G401.6 (cell line): Measurements from ENCODE around the gene NTF3.

ENCODE experiments used
- FAIRE-seq: peaks from 2 replicates; lab custom pipeline; 2012; peaks lifted over from hg19 to GRCh38; lab: Jason Lieb, UNC

NTF3 gene

DNA sequence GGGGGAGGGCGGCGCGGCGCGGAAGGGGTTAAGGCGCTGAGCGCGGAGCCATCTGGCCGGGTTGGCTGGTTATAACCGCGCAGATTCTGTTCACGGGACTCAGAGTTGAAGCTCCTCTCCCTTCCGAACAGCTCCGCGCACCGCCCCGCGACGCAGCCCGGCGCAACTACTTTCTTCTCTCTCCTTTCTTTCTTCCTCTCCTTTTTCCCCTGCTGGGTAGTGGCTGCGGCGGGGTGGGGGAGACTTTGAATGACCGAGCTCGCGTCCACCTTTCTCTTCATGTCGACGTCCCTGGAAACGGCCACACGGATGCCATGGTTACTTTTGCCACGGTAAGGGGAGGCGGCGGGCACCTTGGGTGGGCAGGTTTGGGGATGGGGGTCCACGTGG is at the start of gene NTF3:
NTF3 (plus strand) TSS at position 98 of the 390 bp plus-strand sequence; CDS start at position 315, 217 bp downstream.
- FAIRE-seq, result no peak

DNA sequence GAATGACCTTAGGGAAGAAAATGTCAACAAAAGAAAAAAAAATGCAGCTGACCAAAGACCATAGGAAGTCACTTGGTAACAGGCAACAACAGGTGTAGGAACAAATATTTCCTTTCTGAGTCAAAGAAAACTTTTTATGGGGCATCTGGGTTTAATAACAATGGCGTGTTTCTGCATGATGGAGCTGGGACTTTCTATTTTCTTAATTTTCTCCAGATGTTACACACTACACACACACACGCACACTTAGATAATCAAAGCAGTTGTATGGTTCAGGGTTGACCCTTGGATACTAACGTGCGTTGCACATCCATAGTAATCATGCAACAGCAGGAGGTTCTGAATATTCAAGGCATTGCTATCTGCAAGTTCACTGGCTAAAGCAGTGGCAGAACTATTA is 47.9 kb upstream of the NTF3 start:
- FAIRE-seq, result no peak

DNA sequence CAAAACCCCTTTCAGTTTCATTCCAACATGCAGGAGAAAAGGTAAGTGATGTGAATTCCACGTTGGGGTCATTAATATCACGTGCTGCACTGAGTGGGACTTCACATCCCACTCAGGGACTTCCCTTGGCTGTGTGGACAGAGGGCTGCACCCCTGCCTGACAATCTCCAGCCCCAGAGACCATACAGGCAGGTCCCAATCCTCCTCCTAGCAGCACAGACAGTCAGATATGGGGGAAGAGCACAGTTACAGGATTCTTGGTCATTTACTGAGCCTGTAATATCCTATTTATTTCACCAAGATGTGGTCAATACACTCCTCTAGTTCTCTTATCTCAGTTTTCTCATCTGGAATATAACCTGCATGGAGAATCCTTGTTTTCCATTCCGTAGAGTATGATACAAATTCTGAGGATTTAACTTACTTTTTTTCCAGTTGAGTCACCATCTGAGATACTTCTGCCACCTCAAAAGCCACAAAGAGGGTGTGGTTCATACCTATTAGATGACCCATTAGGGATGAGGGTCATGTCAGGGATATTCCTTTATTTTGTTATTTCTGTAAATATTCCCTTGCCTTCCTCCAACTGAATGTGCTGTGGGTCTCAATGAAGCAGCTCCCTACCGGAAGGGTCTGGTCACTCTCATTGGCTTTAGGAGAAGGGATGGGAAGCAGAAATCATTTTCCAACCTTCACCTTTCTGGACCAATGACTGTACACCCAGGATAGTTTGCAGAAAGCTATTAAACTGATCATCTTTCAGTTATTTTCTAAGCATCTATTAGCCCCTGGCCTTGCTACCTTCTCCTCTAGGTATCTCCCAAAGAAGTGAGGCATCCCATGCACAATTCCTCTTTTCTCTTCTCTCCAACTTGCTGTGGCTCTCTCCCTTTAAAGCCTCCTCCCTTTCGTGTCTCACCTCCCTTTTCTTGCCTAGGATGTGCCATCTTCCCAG is 43.0 kb upstream of the NTF3 start:
- FAIRE-seq, result no peak

DNA sequence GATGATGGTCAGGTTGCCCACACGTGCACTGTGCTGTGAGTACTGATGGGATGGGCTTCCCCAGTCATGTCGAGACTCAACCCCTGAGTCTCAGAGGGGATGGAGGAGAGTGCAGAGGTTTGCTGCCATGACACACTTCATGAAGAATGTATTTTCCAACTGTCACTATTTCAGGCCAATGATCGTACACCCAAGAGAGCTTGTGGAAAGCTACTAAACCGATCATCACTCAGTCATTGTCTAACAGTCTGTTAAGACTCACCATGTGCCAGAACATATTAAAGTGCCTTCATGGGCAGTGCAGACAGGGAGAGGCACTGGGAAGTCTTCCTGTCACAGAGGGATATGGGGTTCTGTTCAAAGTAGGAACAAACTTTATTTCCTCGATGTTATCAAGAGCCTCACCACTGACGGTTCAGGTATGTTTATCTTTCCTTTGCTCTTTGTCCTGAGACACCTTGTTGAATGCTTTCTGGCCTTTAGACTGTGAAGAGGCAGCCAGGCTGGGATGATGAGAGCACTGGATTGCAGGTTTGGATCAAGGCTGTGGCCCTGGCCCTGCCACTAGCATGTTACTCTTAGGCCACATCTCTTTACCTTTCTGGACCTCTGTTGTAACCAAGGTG is 41.6 kb upstream of the NTF3 start:
- no peak for FAIRE-seq

DNA sequence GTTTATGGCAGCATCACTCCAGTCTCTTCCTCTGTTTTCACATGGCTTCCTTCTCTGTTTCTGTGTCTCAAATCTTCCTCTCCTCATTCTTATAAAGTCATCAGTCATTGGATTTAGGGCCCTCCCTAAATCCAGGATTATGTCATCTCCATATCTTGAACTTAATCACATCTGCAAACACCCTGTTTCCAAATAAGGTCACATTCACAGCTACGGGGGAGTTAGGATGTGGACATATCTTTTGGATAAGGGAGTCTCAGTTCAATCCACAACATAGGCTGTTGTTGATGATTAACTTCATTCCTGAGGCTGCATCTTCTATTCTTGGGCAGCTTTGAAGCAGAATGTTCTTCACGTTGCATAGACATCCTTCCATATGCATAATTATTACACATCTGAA is 40.3 kb upstream of the NTF3 start:
- FAIRE-seq, result no peak

DNA sequence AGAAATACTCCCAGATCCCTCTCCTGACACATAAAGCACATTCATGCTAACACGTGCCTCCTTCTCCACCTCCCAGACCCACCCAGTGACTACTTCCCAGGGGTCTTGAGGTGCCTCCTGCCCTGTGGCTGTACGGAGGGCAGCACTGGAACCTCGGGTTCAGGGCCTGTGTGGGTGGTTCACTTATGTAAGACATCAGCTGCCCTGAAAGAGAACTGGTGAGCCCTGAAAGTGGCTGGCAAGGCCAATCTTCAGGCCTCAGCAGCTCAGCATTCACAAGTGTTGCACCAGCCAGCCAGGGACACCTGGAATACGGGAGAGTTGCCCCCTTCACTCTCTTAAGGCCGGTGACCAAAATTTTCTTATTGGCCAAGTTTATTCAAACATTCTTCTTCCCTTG is 38.9 kb upstream of the NTF3 start:
- FAIRE-seq, result no peak

DNA sequence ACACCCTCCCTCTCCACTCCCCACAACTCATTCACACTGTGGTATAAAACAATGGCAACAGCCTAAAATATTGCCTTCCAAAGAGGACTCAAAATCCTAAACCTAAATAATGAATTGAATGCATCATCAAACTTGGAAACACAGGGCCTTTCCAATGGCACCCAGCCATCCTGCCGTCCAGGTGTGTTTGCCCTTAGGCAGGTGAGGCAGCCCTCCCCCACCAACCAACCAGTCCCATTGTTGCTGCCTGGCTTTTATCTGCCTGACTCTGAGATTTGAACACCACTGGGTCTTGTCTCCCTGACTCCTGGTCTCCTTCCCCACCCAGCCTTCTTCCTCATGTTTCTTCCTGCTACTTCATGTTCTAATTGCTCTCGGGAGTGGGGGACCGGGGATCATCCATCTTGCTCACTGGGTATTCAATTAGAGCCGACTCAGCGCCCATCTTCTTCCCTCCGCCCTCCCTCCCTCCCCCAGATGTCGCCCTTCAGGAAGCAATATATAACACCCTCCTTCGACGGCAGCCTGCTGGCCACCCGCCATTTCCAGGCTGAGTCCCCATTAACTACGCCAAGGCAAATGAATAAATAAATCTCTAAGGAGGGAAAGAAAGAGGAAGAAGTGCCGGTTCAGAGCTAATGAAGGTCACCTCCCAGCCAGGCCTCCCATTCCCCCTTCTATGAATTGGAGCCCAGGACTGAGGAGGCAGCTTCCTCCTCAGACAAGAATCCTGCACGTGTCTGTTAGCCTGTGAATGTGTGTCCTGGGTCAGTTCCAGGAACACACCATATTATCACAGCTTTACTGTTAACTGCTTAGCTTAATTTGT is 36.3 kb upstream of the NTF3 start:
- FAIRE-seq, result no peak

DNA sequence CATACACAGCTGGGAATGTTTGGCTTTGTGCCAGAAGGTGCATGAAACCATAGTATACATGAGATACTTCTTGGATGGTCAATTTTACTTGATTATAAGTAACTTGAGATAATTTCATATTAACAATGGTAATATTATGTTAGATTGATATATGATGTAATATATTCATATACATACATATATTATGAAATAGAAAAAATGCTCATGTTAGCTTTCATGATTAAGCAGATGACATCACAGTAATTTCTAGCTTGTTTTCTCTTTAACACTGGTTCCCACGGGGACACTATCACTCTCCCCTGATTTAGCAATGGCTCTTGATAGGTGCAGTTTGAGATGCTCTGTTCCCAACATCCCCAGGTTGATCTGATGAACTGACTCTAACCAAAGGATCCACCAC is 35.4 kb upstream of the NTF3 start:
- FAIRE-seq, result no peak

DNA sequence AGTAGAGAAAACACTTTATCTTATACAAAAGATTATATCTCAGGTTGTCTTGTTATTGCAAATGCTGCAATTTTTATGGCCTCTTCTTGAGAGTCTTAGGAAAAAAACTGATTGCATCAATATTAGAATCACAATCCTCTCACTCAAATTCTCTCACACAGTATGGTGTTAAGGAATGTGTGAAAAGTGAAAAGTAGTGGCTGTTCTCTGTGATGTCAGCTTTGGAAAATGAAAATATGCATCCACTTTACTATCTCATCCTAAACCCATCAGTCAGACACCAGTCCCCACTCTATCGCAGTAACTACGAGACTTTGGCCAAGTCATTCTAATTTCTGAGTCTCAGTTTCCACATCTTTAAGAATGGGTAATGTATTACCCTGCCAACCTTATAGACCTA is 32.6 kb upstream of the NTF3 start:
- FAIRE-seq, result no peak

DNA sequence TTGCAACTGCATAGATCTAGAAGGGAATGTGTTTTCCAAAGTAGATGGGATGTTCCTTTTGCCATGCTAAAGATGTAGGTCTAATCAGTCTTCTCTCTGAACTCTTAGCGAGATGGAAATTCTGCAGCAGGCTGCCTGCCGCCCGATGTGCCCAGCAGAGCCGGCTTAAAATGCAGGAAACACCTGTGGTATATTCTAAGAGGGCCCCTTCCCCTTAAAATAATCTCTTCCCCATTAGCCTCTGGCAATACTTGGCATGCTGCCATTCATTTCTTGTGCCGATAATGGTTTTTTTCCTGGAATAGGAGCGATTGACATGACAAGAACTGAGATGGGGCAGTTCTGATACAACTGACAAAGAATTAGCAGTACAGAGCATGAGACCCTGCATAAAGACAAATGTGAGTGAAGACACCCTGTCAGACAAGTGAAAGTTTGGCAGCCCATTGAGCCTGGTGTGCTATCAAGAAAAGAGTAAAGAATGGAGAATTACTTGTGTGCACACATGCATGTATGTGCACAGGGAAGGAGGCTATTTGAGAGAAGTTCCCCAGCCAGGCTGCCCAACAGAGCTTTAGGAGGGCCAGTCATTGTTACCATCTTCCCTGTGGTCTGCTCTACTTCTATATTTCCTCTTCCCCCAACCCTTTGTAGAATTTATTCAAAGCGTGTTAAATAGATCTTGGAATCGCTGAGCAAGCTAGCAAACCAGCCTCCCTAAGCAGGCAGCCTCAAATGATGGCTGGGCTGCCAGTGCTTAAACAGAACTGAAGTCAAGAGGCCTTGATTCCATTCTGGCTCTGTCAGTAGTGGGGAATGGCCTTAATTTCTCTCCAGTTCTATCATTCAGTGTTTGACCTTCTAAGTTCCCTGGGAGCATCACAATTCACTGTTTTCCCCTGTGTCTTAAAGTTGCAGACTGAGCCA is 29.6 kb upstream of the NTF3 start:
- FAIRE-seq, result no peak

DNA sequence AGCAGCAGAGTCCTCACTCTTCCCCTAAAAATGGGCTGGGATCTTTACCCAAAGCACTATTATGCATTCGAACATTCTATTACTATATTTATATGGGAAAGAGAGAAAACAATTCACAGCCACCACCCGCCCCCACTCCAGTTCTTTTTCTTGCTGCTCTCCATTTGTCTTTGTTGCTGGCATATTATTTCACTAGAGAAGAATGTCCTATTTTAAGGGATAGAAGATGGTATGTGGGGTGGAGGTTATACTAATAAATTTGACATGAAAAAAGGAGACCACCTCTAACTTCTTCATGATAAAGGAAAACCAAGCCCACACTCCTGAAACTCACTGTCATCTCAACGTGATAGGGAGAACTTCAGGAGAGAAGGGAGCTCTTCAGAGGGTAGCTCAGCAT is 28.5 kb upstream of the NTF3 start:
- no peak for FAIRE-seq

DNA sequence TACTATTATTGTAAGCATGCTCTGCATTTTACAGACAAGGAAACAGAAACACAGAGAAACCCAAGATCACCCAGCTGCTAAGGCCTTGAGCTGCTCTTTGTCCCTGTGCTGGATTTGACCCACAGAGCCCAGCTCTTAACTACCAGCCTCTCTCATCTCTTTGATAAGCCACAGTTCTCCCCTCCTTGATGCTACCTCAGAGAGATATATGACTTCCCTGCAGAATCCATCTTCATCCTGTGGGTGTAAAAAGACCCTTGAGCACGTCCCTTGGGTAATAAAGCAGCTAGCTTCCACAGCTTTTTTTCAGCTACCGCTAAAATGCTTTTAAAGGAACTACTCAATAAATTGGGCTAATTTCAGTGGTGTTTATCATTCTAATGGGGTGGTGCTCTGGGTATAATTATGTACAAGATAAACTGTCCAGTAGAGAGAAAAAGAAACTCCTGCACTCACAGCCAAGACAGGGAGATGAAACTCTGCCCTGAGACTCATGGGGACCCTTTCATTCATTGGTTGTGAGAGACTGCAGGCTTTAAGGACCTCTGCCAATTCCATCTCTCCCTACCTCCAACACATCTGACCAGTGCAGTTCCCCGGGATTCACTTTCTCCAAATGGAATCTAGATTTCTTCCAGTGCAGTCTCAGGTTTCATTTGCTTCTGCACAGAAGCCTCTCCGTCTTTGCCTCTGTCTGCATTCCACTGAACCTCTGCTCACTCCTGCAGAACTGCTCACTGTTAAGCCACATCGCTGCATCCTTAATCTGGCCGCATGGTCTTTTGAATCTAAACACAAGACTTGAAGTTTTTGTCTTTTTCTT is 24.7 kb upstream of the NTF3 start:
- FAIRE-seq, result no peak

DNA sequence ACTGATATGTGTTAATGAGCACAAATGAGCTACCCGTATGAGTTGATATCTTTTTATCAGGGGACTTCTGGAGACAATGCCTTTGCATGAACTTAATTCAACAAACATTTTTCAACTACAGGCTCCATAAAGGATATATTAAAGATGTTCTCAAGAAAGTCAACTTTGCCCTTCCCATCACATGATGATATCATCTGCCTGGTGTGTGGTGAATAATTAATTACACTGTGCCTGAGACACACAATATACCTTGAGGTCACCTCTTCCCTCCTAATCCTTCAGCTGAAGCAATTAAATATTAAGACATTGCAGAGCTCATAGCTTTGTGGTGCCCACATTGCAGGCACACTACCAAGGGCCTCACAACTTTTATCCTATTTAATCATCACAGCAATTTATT is 22.3 kb upstream of the NTF3 start:
- FAIRE-seq, result no peak

DNA sequence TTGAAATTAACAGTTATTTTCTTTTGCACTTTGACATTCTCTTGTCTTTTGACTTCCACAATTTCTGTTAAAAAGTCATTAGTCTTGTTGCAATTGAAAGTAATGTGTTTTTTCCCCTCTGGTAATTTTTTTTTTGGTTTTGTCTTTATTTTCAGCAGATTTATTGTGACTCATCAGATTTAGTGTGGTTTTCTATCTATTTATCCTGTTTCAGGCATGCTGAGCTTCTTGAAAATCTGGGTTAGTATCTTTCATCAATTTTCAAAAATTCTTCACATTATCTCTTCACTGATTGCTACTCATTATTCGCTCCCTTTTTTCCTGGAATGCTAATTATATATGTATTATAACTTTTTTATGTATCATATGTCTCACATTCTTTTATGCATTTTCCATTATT is 15.3 kb upstream of the NTF3 start:
- FAIRE-seq, result no peak

DNA sequence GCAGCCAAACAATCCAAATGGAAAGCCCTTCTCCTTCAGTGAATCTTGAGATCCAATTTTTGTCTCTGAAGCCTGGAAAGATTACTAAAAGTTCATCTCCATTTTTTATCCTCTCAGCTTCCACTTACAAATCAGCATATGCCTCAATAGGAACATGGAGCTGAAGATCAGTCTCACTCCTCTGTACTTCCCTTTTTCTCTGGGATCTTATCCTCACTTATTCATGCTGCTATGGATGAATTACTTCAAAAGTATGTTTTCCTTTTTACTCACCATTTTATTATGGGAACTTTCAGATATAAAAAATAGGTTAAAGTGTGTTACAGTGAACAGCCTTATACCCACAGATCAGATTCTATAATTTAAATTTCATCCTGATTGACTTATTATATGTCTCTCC is 14.4 kb upstream of the NTF3 start:
- FAIRE-seq, result no peak

DNA sequence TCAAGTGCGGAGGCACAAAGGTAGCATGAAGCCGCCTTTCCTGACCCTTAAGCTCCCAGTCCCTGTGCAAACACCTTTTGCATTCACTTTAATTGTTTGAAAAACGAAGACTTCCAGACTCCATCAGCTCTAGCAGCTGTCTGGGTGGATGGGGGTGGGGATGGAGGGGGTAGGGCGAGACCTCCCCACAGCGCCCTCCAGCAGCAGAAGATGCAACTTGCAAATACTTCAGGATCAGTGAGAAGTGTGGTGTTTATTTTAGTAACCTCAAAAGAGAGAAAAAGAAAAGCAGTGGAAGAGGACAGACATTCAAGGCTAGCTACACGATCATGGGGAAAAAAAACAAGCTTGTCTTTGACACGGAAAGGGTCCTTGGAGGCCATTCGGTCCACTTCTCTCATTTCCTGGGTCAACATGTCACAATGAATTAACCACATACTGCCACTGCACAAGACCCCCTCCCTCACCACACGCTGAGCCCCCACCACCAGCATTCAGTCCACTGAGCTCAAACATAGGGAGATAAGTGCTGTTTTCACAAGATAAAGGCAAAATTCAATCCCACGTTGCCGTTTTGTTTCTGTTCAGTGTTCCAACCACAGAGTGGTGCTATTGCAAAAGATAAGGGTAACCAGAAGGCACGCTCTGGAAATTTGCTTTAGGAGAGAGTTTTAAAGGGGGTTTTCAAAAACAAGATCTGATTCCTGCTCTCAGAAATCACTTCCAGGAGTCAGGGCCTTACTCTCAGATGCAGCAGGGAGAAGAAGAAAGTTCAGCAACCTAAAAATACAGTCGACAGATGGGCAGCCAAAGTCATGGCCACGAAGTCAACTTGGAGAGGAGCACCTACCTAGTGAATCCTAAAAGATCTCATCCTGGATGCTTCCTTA is 3.3 kb upstream of the NTF3 start:
- FAIRE-seq, result no peak

DNA sequence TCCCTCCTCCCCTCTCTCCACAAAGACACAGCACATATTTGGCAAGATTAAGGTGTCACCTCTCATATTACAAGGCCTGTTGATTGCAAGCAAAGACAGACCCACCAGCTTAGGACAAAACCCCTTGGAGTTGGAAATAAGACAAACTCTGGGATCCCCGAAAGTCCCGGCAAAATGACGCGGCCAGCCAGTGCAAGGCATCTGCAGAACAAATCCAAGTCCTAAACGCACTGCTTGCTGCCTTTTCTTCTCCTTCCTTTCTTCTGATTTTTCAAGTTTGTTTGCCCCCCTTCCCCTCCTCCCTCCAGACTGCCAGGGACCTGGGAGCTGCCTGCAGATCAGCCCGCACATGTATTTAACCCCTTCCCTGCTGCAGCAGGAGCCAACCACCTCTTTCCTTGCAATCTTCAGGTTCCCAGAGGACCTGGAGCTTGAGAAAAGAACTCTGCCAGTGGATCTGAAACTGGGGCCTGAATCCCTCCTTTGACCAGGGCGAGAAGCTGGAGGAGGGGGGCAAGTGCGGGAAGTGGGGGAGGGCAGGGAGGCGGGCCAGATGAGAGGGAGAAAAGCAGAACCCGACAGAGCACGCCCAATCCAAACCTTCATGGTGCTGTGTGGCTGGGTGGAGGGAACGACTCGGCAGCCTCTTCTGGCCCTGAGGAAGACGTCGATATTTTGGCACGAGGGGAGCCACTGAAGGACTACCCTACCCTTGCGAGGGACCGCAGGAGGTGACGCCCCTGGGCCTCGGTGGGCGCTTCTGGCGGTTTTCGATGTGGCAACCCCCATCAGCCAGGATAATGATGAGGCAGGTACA is 2.0 kb upstream of the NTF3 start:
- no peak for FAIRE-seq

DNA sequence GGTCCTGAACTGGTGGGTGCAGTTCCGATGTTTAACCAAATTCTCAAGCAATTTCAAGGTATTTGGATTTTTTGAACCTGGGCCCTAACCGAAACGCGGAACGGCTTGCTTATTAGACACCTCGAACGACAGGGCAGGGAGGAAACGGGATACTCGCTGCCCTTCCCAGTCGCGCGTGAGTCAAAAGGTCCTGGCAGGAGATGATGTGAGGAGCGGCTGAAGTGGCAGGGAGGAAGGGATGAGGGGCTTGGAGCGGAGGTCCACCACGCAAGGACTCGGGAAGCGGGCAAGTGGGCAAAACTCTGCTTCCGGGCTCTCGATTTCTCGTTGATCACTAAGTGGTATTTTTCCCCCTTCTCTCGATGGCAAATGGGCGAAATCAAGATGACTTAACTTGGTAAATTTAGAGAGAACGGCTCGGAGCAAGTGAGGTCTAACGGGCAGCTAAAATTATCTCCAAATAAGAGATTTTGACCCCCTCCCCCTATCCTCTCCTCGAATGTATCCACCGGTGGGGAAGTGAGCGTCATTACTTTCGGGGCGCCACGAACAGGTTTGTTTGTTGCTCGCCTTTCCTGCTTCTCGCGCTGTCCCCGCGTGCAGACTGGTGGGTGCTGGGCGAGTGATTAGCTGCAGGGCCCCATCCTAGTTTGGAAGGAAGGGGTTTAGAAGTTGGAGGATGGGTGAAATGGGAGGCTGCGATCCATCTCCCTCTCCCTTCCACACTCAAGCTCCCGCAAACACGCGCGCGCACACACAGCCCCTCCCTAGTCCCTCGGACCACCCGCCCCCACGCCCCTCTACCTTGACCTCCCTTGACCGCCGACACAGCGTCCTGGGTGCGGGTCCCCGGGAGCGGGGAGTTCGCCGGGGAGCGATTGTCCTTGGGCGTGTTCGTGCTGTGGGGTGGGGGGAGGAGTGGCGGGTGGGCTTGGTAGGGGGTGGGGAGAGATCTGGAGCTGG is 986 bp upstream of the NTF3 start:
- FAIRE-seq, result no peak
